ENCODE measurements around the gene STARD5. TPM values are rescaled to one million over a fixed set of nuclear protein-coding genes. Genes with fewer than 3 reads are reported as not detected.

STARD5 gene
- total and polyA plus RNA-seq, 2 of the 8 experiments (the other 6 are each of a cell fraction or from before 2014, with no cell fraction given) = 5.5 to 10.4 TPM

DNA sequence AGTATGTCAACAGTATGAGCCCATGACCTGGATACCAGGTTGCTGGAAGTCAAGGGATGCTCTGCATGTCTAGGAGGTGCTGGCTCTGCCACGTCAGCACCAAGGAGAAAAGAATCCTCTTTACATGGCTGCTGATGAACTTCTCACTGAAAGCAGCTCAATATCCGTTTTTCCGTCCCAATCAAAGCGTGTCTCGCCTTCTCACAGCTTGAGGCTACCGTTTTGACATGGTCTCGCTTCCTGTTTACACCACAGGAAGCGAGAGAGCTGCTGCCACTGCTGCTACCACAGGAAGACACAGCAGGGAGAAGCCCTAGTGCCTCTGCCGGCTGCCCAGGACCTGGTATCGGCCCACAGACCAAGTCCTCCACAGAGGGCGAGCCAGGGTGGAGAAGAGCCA lies 27.3 kb downstream of the STARD5 start:
- H4K20me1 ChIP-seq (replicated peaks in 1 of 2; ENCODE audit: control insufficient read depth in 1 of 2, insufficient read depth in 2 of 2, low read length in 2 of 2) = no peaks in the 10 kb centered on the region
- H3K4me3 ChIP-seq (ENCODE audit: extremely low read depth in 1 of 4, insufficient read depth in 2 of 4, low read depth in 3 of 4, low read length in 4 of 4) = no peak overlapping the region
- no peak overlapping the region for H2BK120ac ChIP-seq (replicated peaks; ENCODE audit: low read depth, low read length)
- no peak overlapping the region for H3K4ac ChIP-seq (replicated peaks; ENCODE audit: insufficient read length, low read depth, low read length)
- H2BK15ac ChIP-seq (ENCODE audit: low read length) = no peak overlapping the region
- no peak overlapping the region for H2BK20ac ChIP-seq (ENCODE audit: low read length)
- H4K8ac ChIP-seq (ENCODE audit: extremely low read depth, insufficient read depth, low read length) = no peak overlapping the region
- H3K27me3 ChIP-seq (replicated peaks in 1 of 4; ENCODE audit: control insufficient read depth in 3 of 4, extremely low read depth in 1 of 4, insufficient read depth in 3 of 4, low read length in 3 of 4) = no peaks in the 10 kb centered on the region; a peak in 1 of 7 replicates
- no peak overlapping the region for H3K18ac ChIP-seq (ENCODE audit: extremely low read depth, low read length)
- no peak overlapping the region for H3K9ac ChIP-seq (replicated peaks in 1 of 4; ENCODE audit: extremely low read depth in 1 of 4, low read depth in 3 of 4, low read length in 3 of 4)
- no peaks in the 10 kb centered on the region for H3K79me2 ChIP-seq (ENCODE audit: control insufficient read depth in 1 of 2, insufficient read depth in 2 of 2, low read length in 2 of 2)
- H3K27ac ChIP-seq (ENCODE audit: low read depth, low read length) = no peak overlapping the region
- H4K5ac ChIP-seq (ENCODE audit: insufficient read length, low read depth, low read length) = no peak overlapping the region
- H3K4me2 ChIP-seq (ENCODE audit: insufficient read depth in 1 of 2, low read depth in 2 of 2, low read length in 2 of 2) = no peak overlapping the region; a peak in 1 of 4 replicates
- H3K14ac ChIP-seq (ENCODE audit: insufficient read length) = no peak overlapping the region
- no peak overlapping the region for H2BK12ac ChIP-seq (ENCODE audit: low read depth, low read length)
- H3K36me3 ChIP-seq (ENCODE audit: control insufficient read depth in 2 of 4, insufficient read depth in 4 of 4, low read length in 3 of 4) = no peaks in the 10 kb centered on the region
- WGBS, 2 experiments (ENCODE audit: extremely low coverage in 1 of 2, insufficient coverage in 1 of 2, insufficient read length in 1 of 2, insufficient replicate concordance in 2 of 2, low coverage in 1 of 2, low lambda C conversion rate in 2 of 2, missing lambda C conversion rate in 1 of 2) = 85% methylated on average over 11 of the region's 11 CpGs; no CpG with 5 or more reads in 1 of the 2 experiments
- no peak overlapping the region for H2BK5ac ChIP-seq (ENCODE audit: low read depth, low read length)
- no peaks in the 10 kb centered on the region for H3K9me3 ChIP-seq (ENCODE audit: insufficient read depth in 2 of 2, low read depth in 1 of 2, low read length in 1 of 2)
- H3K79me1 ChIP-seq (ENCODE audit: low read depth, low read length) = no peaks in the 10 kb centered on the region
- H2AFZ ChIP-seq (ENCODE audit: low read length) = no peak overlapping the region
- H2AK5ac ChIP-seq (ENCODE audit: low read depth, low read length) = no peak overlapping the region
- no peak overlapping the region for H3K23ac ChIP-seq (ENCODE audit: insufficient read length)
- peaks cover 0 to 7% (median 4%) of the 10 kb centered on the region in 4 experiments; a peak in 4 of 7 replicates for H3K4me1 ChIP-seq (replicated peaks in 1 of 4; ENCODE audit: control insufficient read depth in 3 of 4, insufficient read depth in 4 of 4, low read length in 3 of 4)
- no peak overlapping the region for H4K91ac ChIP-seq (replicated peaks; ENCODE audit: insufficient read length, low read length)
- H3K23me2 ChIP-seq (ENCODE audit: low read depth, low read length) = no peaks in the 10 kb centered on the region
- CTCF ChIA-PET (ENCODE audit: partially characterized antibody) = interaction anchor here (1.2 to 2.9 kb wide), 3 partner anchors 13 to 104 kb away, joined by 3 to 14 read pairs (median 3); no protein-coding TSS in a partner anchor
- POLR2A ChIA-PET (ENCODE audit: partially characterized antibody) = no interaction called here
- no peak for FAIRE-seq
- DNase-seq (ENCODE audit: low read depth in 1 of 2, low spot score in 2 of 2) = no peak
- H3K56ac ChIP-seq (replicated peaks; ENCODE audit: insufficient read length, low read depth, low read length) = no peak overlapping the region
- TF ChIP-seq JUN (IDR thresholded peaks at IDR 0.05; ENCODE audit: low read depth, low read length) = no peak
- TF ChIP-seq RNF2 (IDR thresholded peaks at IDR 0.05; ENCODE audit: borderline replicate concordance, low read depth, low read length, missing control alignments, poor library complexity, severe bottlenecking) = no peak
- TF ChIP-seq ASH2L (IDR thresholded peaks at IDR 0.05; ENCODE audit: low read length) = no peak
- TF ChIP-seq ZNF274 (IDR thresholded peaks at IDR 0.05; ENCODE audit: borderline replicate concordance, extremely low read depth, low read length) = no peak
- no peak for TF ChIP-seq TAF1 (IDR thresholded peaks at IDR 0.05; ENCODE audit: low read depth, low read length)
- no peak for TF ChIP-seq TCF12 (IDR thresholded peaks at IDR 0.05; ENCODE audit: low read depth, low read length)

Data from H1 (cell line).